Liver (tissue), 9 donors: ENCODE measurements around the gene TPK1. TPM values are rescaled to one million over a fixed set of nuclear protein-coding genes. Genes with fewer than 3 reads are reported as not detected.

Source experiments
- DNase-seq: peaks from one replicate; pipeline ENCODE4 v3.0.0-alpha.2; 2017; ENCODE audit warnings: low spot score
- H3K27ac ChIP-seq, 2 donors: one replicate each; pipeline ENCODE4 v1.7.0; 2013; ENCODE audit warnings: inconsistent platforms in 2 of 2, low read length in 2 of 2, control low read depth in 1 of 2, low read depth in 1 of 2, mild to moderate bottlenecking in 1 of 2
- H3K27me3 ChIP-seq, 4 donors: one replicate each; pipeline versions ENCODE4 v1.6.1 to v1.7.0; 2013; ENCODE audit warnings: low read length in 3 of 4, inconsistent platforms in 1 of 4, mild to moderate bottlenecking in 1 of 4, moderate library complexity in 1 of 4; ENCODE audit not compliant: control insufficient read depth in 4 of 4, insufficient read depth in 4 of 4
- H3K36me3 ChIP-seq, 4 donors: one replicate each; pipeline versions ENCODE4 v1.6.1 to v1.7.0; 2013; ENCODE audit warnings: low read length in 3 of 4, mild to moderate bottlenecking in 3 of 4, low read depth in 1 of 4, moderate library complexity in 1 of 4; ENCODE audit not compliant: control insufficient read depth in 4 of 4, insufficient read depth in 3 of 4
- H3K4me1 ChIP-seq, 4 donors: one replicate each; pipeline versions ENCODE4 v1.6.1 to v1.7.0; 2013; ENCODE audit warnings: low read length in 3 of 4, mild to moderate bottlenecking in 3 of 4, moderate library complexity in 1 of 4; ENCODE audit not compliant: control insufficient read depth in 4 of 4, insufficient read depth in 4 of 4
- H3K4me3 ChIP-seq, 3 donors: one replicate each; pipeline versions ENCODE4 v1.6.1 to v1.7.0; 2013; ENCODE audit warnings: low read length in 3 of 3, control low read depth in 1 of 3, low read depth in 1 of 3, mild to moderate bottlenecking in 1 of 3
- H3K9ac ChIP-seq, 2 donors: one replicate each; pipeline ENCODE4 v1.7.0; 2013; ENCODE audit warnings: low read length in 2 of 2, mild to moderate bottlenecking in 2 of 2, moderate library complexity in 2 of 2, control low read depth in 1 of 2, low read depth in 1 of 2
- H3K9me3 ChIP-seq, 4 donors: one replicate each; pipeline versions ENCODE4 v1.6.1 to v1.7.0; 2013; ENCODE audit warnings: low read length in 3 of 4; ENCODE audit not compliant: control insufficient read depth in 4 of 4
- ATF3 ChIP-seq: IDR thresholded peaks from 2 replicates; pipeline ENCODE4 v1.6.1; 2016; ENCODE audit warnings: antibody characterized with exemption
- CTCF ChIP-seq: fragments of 150-350 bp; IDR thresholded peaks from 2 replicates; pipeline ENCODE4 v1.5.1; 2017; ENCODE audit warnings: improper control_type of control experiment, low read depth, low read length; ENCODE audit not compliant: missing input control
- FOXA1 ChIP-seq: IDR thresholded peaks from 2 replicates; pipeline ENCODE4 v1.6.1; 2016; ENCODE audit warnings: antibody characterized with exemption
- FOXA2 ChIP-seq: IDR thresholded peaks from 2 replicates; pipeline ENCODE4 v1.6.1; 2016; ENCODE audit warnings: antibody characterized with exemption
- GABPA ChIP-seq, 2 donors: IDR thresholded peaks in 1 of 2; conservative IDR thresholded peaks in 1 of 2; 2 replicates each; pipeline ENCODE4 v1.6.1; 2016; ENCODE audit warnings: antibody characterized with exemption in 2 of 2, mild to moderate bottlenecking in 1 of 2, moderate library complexity in 1 of 2
- HNF4A ChIP-seq, 2 donors: conservative IDR thresholded peaks; 2 replicates each; pipeline ENCODE4 v1.6.1; 2016; ENCODE audit warnings: antibody characterized with exemption in 2 of 2, mild to moderate bottlenecking in 2 of 2
- HNF4G ChIP-seq: IDR thresholded peaks from 2 replicates; pipeline ENCODE4 v1.6.1; 2016; ENCODE audit warnings: antibody characterized with exemption
- JUND ChIP-seq, 2 donors: IDR thresholded peaks; 2 replicates each; pipeline ENCODE4 v1.6.1; 2016; ENCODE audit warnings: antibody characterized with exemption in 2 of 2
- MAX ChIP-seq: IDR thresholded peaks from 2 replicates; pipeline ENCODE4 v1.6.1; 2016; ENCODE audit warnings: antibody characterized with exemption
- NR2F2 ChIP-seq: IDR thresholded peaks from 2 replicates; pipeline ENCODE4 v1.6.1; 2016; ENCODE audit warnings: antibody characterized with exemption
- RAD21 ChIP-seq, 2 donors: IDR thresholded peaks; 2 replicates each; pipeline ENCODE4 v1.6.1; 2016; ENCODE audit warnings: antibody characterized with exemption in 2 of 2, mild to moderate bottlenecking in 2 of 2
- REST ChIP-seq: IDR thresholded peaks from 2 replicates; pipeline ENCODE4 v1.6.1; 2016; ENCODE audit warnings: antibody characterized with exemption, mild to moderate bottlenecking
- RXRA ChIP-seq, 2 donors: IDR thresholded peaks; 2 replicates each; pipeline ENCODE4 v1.6.1; 2017 to 2018; ENCODE audit warnings: antibody characterized with exemption in 2 of 2, mild to moderate bottlenecking in 1 of 2
- SP1 ChIP-seq: IDR thresholded peaks from 2 replicates; pipeline ENCODE4 v1.6.1; 2018; ENCODE audit warnings: antibody characterized with exemption, mild to moderate bottlenecking
- YY1 ChIP-seq: IDR thresholded peaks from 2 replicates; pipeline ENCODE4 v1.6.1; 2016; ENCODE audit warnings: antibody characterized with exemption, mild to moderate bottlenecking
- ZBTB33 ChIP-seq: IDR thresholded peaks from 2 replicates; pipeline ENCODE4 v1.6.1; 2016; ENCODE audit warnings: antibody characterized with exemption
- WGBS: extraction: QIAGEN DNeasy Blood & Tissue Kit; methylation state at CpG from one replicate; pipeline ENCODE4 v1.1.7; 2013; 5-methylcytosine and 5-hydroxymethylcytosine counted together
- polyA plus RNA-seq, 2 donors: library from polyadenylated mRNA; stranded (reverse) in 1 of 2; unstranded in 1 of 2; fragments of 200-250 nt in 1 of 2; fragments of >200 nt in 1 of 2; fragmentation: Nextera tagmentation in 1 of 2; extraction: Ambion mirVana in 1 of 2; gene quantifications; one replicate each; pipeline versions ENCODE4 v1.2.1 to v1.2.3, GENCODE V29; 2013 to 2015
- total RNA-seq, 2 donors: library from RNA; depleted of rRNA; stranded (reverse); fragments of >200 nt; gene quantifications; one replicate each; pipeline ENCODE4 v1.2.3, GENCODE V29; 2014
- donor health status: healthy.
- donor health status: healthy.
- donor health status: healthy.
- donor health status: healthy.
- donor health status: healthy.

Gene TPK1
- total and polyA plus RNA-seq, 4 donors = 2.2 to 7.5 (median 3.3) TPM

GRCh38 chr7:144830024-144830785 lies 5.6 kb downstream of the TPK1 start:
- H3K27ac ChIP-seq = no peak overlapping the region
- peaks cover 4 to 17% (median 8%) of the 10 kb centered on the region in 4 donors for H3K4me1 ChIP-seq
- no peak overlapping the region for H3K4me3 ChIP-seq
- 95% methylated on average over 2 of the region's 2 CpGs for WGBS
- no peaks in the 10 kb centered on the region for H3K27me3 ChIP-seq
- TF ChIP-seq RXRA (IDR thresholded peaks at IDR 0.05) = no peak
- no peak for TF ChIP-seq FOXA1
- TF ChIP-seq GABPA (IDR thresholded peaks at IDR 0.05 in 1 of 2, conservative IDR thresholded peaks at IDR 0.05 in 1 of 2) = no peak
- no peak overlapping the region for H3K9ac ChIP-seq
- no peaks in the 10 kb centered on the region for H3K9me3 ChIP-seq
- no peaks in the 10 kb centered on the region for H3K36me3 ChIP-seq
- DNase-seq = no peak

GRCh38 chr7:144827621-144828020 lies 8.2 kb downstream of the TPK1 start:
- no peaks in the 10 kb centered on the region for H3K36me3 ChIP-seq
- H3K9me3 ChIP-seq = no peaks in the 10 kb centered on the region
- no peak overlapping the region for H3K4me3 ChIP-seq
- DNase-seq = no peak
- H3K27ac ChIP-seq = no peak overlapping the region
- H3K27me3 ChIP-seq = no peaks in the 10 kb centered on the region
- 84% methylated on average over 4 of the region's 4 CpGs for WGBS
- H3K4me1 ChIP-seq = peaks cover 0 to 1% (median 0%) of the 10 kb centered on the region in 4 donors
- H3K9ac ChIP-seq = no peak overlapping the region
- TF ChIP-seq GABPA (IDR thresholded peaks at IDR 0.05 in 1 of 2, conservative IDR thresholded peaks at IDR 0.05 in 1 of 2) (no peak), REST (no peak), ATF3 (no peak), FOXA2 (no peak), RAD21 (IDR thresholded peaks at IDR 0.05) (no peak), ZBTB33 (no peak), YY1 (no peak), SP1 (no peak), RXRA (IDR thresholded peaks at IDR 0.05) (no peak), HNF4G (no peak), HNF4A (conservative IDR thresholded peaks at IDR 0.05) (no peak), MAX (no peak), NR2F2 (no peak), CTCF (no peak), JUND (IDR thresholded peaks at IDR 0.05) (no peak)
